Measurements from ENCODE around the gene KDM2B.

DNA sequence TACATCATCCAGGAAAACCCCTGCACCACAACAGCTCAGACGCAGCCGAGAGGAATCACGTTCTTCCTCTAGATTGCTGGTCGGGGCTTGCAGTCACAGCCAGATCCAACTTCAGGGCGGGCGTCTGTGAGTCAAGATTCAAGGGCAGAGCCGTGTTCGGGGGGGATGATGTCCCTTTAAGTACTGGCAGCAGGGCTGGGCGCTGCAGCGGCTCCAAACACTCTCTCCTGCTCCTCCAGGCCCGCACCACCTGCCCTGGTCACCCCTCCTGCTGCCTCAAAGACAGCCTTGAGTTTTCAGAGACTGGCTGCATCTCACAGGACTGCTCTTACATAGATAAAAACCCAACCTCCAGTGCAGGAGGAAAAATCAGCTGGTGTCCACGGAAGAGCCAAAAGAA lies 68.3 kb downstream of the KDM2B start:
- no peak for TF ChIP-seq EP300 (IDR thresholded peaks at IDR 0.05)
- no peak for TF ChIP-seq POLR2AphosphoS5 (IDR thresholded peaks at IDR 0.05)

Measured in esophagus muscularis mucosa (tissue), 3 donors.